Measurements from ENCODE around the gene NRCAM.

The NRCAM gene

GRCh38 chr7:108181073-108181985, 274.9 kb downstream of the NRCAM start:
- Histone ChIP-seq H3K27ac (ENCODE audit: low read depth, low read length) (no peak overlapping the region), H3K36me3 (ENCODE audit: insufficient read depth, low read length) (no peaks in the 10 kb centered on the region), H3K9me3 (ENCODE audit: low read length) (no peaks in the 10 kb centered on the region), H3K4me3 (ENCODE audit: low read depth in 1 of 2, low read length in 2 of 2) (no peak overlapping the region), H3K9ac (ENCODE audit: low read length) (no peak overlapping the region), H3K27me3 (ENCODE audit: control insufficient read depth in 1 of 2, insufficient read depth in 2 of 2, low read length in 2 of 2) (no peaks in the 10 kb centered on the region), H3K4me1 (ENCODE audit: insufficient read depth, low read length) (no peaks in the 10 kb centered on the region)

- Histone ChIP-seq H3K9ac (ENCODE audit: low read length) (no peak overlapping the region), H3K9me3 (ENCODE audit: low read length) (no peaks in the 10 kb centered on the region), H3K27me3 (ENCODE audit: control insufficient read depth in 1 of 2, insufficient read depth in 2 of 2, low read length in 2 of 2) (no peaks in the 10 kb centered on the region), H3K4me1 (ENCODE audit: insufficient read depth, low read length) (no peaks in the 10 kb centered on the region), H3K4me3 (ENCODE audit: low read depth in 1 of 2, low read length in 2 of 2) (no peak overlapping the region), H3K27ac (ENCODE audit: low read depth, low read length) (no peak overlapping the region), H3K36me3 (ENCODE audit: insufficient read depth, low read length) (no peaks in the 10 kb centered on the region)
These were observed 277.8 kb downstream of the NRCAM start for GRCh38 chr7:108178398-108178797.

GRCh38 chr7:108171164-108171563, 285.1 kb downstream of the NRCAM start:
- Histone ChIP-seq H3K27me3 (ENCODE audit: control insufficient read depth in 1 of 2, insufficient read depth in 2 of 2, low read length in 2 of 2) (no peaks in the 10 kb centered on the region), H3K4me3 (ENCODE audit: low read depth in 1 of 2, low read length in 2 of 2) (no peak overlapping the region), H3K9ac (ENCODE audit: low read length) (no peak overlapping the region), H3K9me3 (ENCODE audit: low read length) (no peaks in the 10 kb centered on the region), H3K27ac (ENCODE audit: low read depth, low read length) (no peak overlapping the region), H3K4me1 (ENCODE audit: insufficient read depth, low read length) (no peaks in the 10 kb centered on the region), H3K36me3 (ENCODE audit: insufficient read depth, low read length) (no peaks in the 10 kb centered on the region)

- Histone ChIP-seq H3K4me3 (ENCODE audit: low read depth in 1 of 2, low read length in 2 of 2) (no peak overlapping the region), H3K4me1 (ENCODE audit: insufficient read depth, low read length) (no peaks in the 10 kb centered on the region), H3K9me3 (ENCODE audit: low read length) (no peaks in the 10 kb centered on the region), H3K27me3 (ENCODE audit: control insufficient read depth in 1 of 2, insufficient read depth in 2 of 2, low read length in 2 of 2) (no peaks in the 10 kb centered on the region), H3K9ac (ENCODE audit: low read length) (no peak overlapping the region), H3K36me3 (ENCODE audit: insufficient read depth, low read length) (no peaks in the 10 kb centered on the region), H3K27ac (ENCODE audit: low read depth, low read length) (no peak overlapping the region)
These were observed 286.0 kb downstream of the NRCAM start for GRCh38 chr7:108170251-108170650.

GRCh38 chr7:108167460-108167859, 288.8 kb downstream of the NRCAM start:
- H3K27ac ChIP-seq (ENCODE audit: low read depth, low read length), result no peak overlapping the region
- no peak overlapping the region for H3K4me3 ChIP-seq (ENCODE audit: low read depth in 1 of 2, low read length in 2 of 2)
- no peaks in the 10 kb centered on the region for H3K9me3 ChIP-seq (ENCODE audit: low read length)
- H3K9ac ChIP-seq (ENCODE audit: low read length), result no peak overlapping the region
- no peaks in the 10 kb centered on the region for H3K4me1 ChIP-seq (ENCODE audit: insufficient read depth, low read length)
- no peaks in the 10 kb centered on the region for H3K27me3 ChIP-seq (ENCODE audit: control insufficient read depth in 1 of 2, insufficient read depth in 2 of 2, low read length in 2 of 2)
- no peaks in the 10 kb centered on the region for H3K36me3 ChIP-seq (ENCODE audit: insufficient read depth, low read length)

- no peaks in the 10 kb centered on the region for H3K4me1 ChIP-seq (ENCODE audit: insufficient read depth, low read length)
- H3K4me3 ChIP-seq (ENCODE audit: low read depth in 1 of 2, low read length in 2 of 2), result no peak overlapping the region
- H3K27ac ChIP-seq (ENCODE audit: low read depth, low read length), result no peak overlapping the region
- no peaks in the 10 kb centered on the region for H3K36me3 ChIP-seq (ENCODE audit: insufficient read depth, low read length)
- no peak overlapping the region for H3K9ac ChIP-seq (ENCODE audit: low read length)
- H3K27me3 ChIP-seq (ENCODE audit: control insufficient read depth in 1 of 2, insufficient read depth in 2 of 2, low read length in 2 of 2), result no peaks in the 10 kb centered on the region
- H3K9me3 ChIP-seq (ENCODE audit: low read length), result no peaks in the 10 kb centered on the region
These were observed 289.5 kb downstream of the NRCAM start for GRCh38 chr7:108166687-108167086.

- H3K27ac ChIP-seq (ENCODE audit: low read depth, low read length), result no peak overlapping the region
- H3K36me3 ChIP-seq (ENCODE audit: insufficient read depth, low read length), result no peaks in the 10 kb centered on the region
- no peak overlapping the region for H3K9ac ChIP-seq (ENCODE audit: low read length)
- H3K4me3 ChIP-seq (ENCODE audit: low read depth in 1 of 2, low read length in 2 of 2), result no peak overlapping the region
- H3K27me3 ChIP-seq (ENCODE audit: control insufficient read depth in 1 of 2, insufficient read depth in 2 of 2, low read length in 2 of 2), result no peaks in the 10 kb centered on the region
- no peaks in the 10 kb centered on the region for H3K4me1 ChIP-seq (ENCODE audit: insufficient read depth, low read length)
- no peaks in the 10 kb centered on the region for H3K9me3 ChIP-seq (ENCODE audit: low read length)
These were observed 290.5 kb downstream of the NRCAM start for GRCh38 chr7:108165723-108166122.

GRCh38 chr7:108164946-108165345, 291.3 kb downstream of the NRCAM start:
- Histone ChIP-seq H3K27ac (ENCODE audit: low read depth, low read length) (no peak overlapping the region), H3K9ac (ENCODE audit: low read length) (no peak overlapping the region)

GRCh38 chr7:108164342-108164741, 291.9 kb downstream of the NRCAM start:
- Histone ChIP-seq H3K9me3 (ENCODE audit: low read length) (no peaks in the 10 kb centered on the region), H3K27ac (ENCODE audit: low read depth, low read length) (no peak overlapping the region), H3K4me3 (ENCODE audit: low read depth in 1 of 2, low read length in 2 of 2) (no peak overlapping the region), H3K36me3 (ENCODE audit: insufficient read depth, low read length) (no peaks in the 10 kb centered on the region), H3K27me3 (ENCODE audit: control insufficient read depth in 1 of 2, insufficient read depth in 2 of 2, low read length in 2 of 2) (no peaks in the 10 kb centered on the region), H3K9ac (ENCODE audit: low read length) (no peak overlapping the region), H3K4me1 (ENCODE audit: insufficient read depth, low read length) (no peaks in the 10 kb centered on the region)

More at GRCh38 chr7:108164946-108165345, 291.3 kb downstream of the NRCAM start:
- no peaks in the 10 kb centered on the region for H3K36me3 ChIP-seq (ENCODE audit: insufficient read depth, low read length)
- H3K27me3 ChIP-seq (ENCODE audit: control insufficient read depth in 1 of 2, insufficient read depth in 2 of 2, low read length in 2 of 2), result no peaks in the 10 kb centered on the region
- H3K4me1 ChIP-seq (ENCODE audit: insufficient read depth, low read length), result no peaks in the 10 kb centered on the region
- no peaks in the 10 kb centered on the region for H3K9me3 ChIP-seq (ENCODE audit: low read length)
- H3K4me3 ChIP-seq (ENCODE audit: low read depth in 1 of 2, low read length in 2 of 2), result no peak overlapping the region

GRCh38 chr7:108158776-108159175, 297.5 kb downstream of the NRCAM start:
- H3K27me3 ChIP-seq (ENCODE audit: control insufficient read depth in 1 of 2, insufficient read depth in 2 of 2, low read length in 2 of 2), result no peaks in the 10 kb centered on the region
- H3K9ac ChIP-seq (ENCODE audit: low read length), result no peak overlapping the region

GRCh38 chr7:108157606-108158335, 298.5 kb downstream of the NRCAM start:
- Histone ChIP-seq H3K4me3 (ENCODE audit: low read depth in 1 of 2, low read length in 2 of 2) (no peak overlapping the region), H3K9ac (ENCODE audit: low read length) (no peak overlapping the region), H3K27ac (ENCODE audit: low read depth, low read length) (no peak overlapping the region), H3K36me3 (ENCODE audit: insufficient read depth, low read length) (no peaks in the 10 kb centered on the region), H3K27me3 (ENCODE audit: control insufficient read depth in 1 of 2, insufficient read depth in 2 of 2, low read length in 2 of 2) (no peaks in the 10 kb centered on the region), H3K4me1 (ENCODE audit: insufficient read depth, low read length) (no peaks in the 10 kb centered on the region), H3K9me3 (ENCODE audit: low read length) (no peaks in the 10 kb centered on the region)

More at GRCh38 chr7:108158776-108159175, 297.5 kb downstream of the NRCAM start:
- Histone ChIP-seq H3K9me3 (ENCODE audit: low read length) (no peaks in the 10 kb centered on the region), H3K36me3 (ENCODE audit: insufficient read depth, low read length) (no peaks in the 10 kb centered on the region), H3K4me3 (ENCODE audit: low read depth in 1 of 2, low read length in 2 of 2) (no peak overlapping the region), H3K4me1 (ENCODE audit: insufficient read depth, low read length) (no peaks in the 10 kb centered on the region), H3K27ac (ENCODE audit: low read depth, low read length) (no peak overlapping the region)
